ENCODE results near the gene CAB39L.

- TF ChIP-seq CTCF (IDR thresholded peaks at IDR 0.05) = no peak
- no peak for TF ChIP-seq POLR2A (IDR thresholded peaks at IDR 0.05)
These were observed 39.7 kb downstream of the CAB39L start for GRCh38 chr13:49403996-49404702.
